Right lobe of liver (tissue), 6 donors: ENCODE results near the gene USP48. TPM values are rescaled to one million over a fixed set of nuclear protein-coding genes. Genes with fewer than 3 reads are reported as not detected.
A peak's percentile ranks its signal among the peaks of the same experiment; 100 is the strongest.
"Not testable (repeated sequence)": the region's sequence is repeated elsewhere in the genome, so short reads cannot be mapped to it uniquely, and the experiment has no call there.

ENCODE experiments used
- ATAC-seq, 4 donors: fragments of 200-7000 bp; cut with Tn5 transposase; one replicate each; pipeline ENCODE4 v1.9.1; 2020; ENCODE audit warnings: mild to moderate bottlenecking in 4 of 4, moderate library complexity in 4 of 4
- DNase-seq, 3 donors: peaks; one replicate each; pipeline ENCODE4 v3.0.0-alpha.2; 2020
- H3K27ac ChIP-seq, 3 donors: fragments of 200-600 bp; one replicate each; pipeline ENCODE4 v1.8.0; 2022
- H3K27me3 ChIP-seq, 2 donors: fragments of 200-600 bp; one replicate each; pipeline ENCODE4 v1.8.0; 2022
- H3K36me3 ChIP-seq, 4 donors: fragments of 200-600 bp; sonication (generic) in 1 of 4; one replicate each; pipeline versions ENCODE4 v1.5.1 to v1.8.0; 2017 to 2022; ENCODE audit warnings: control low read depth in 1 of 4
- H3K4me1 ChIP-seq, 4 donors: fragments of 200-600 bp; sonication (generic) in 1 of 4; one replicate each; pipeline versions ENCODE4 v1.5.1 to v1.8.0; 2017 to 2022; ENCODE audit warnings: control low read depth in 1 of 4
- H3K4me3 ChIP-seq, 3 donors: fragments of 200-600 bp; one replicate each; pipeline ENCODE4 v1.8.0; 2022
- H3K9me3 ChIP-seq, 4 donors: fragments of 200-600 bp; sonication (generic) in 1 of 4; one replicate each; pipeline versions ENCODE4 v1.5.1 to v1.8.0; 2017 to 2022; ENCODE audit warnings: control low read depth in 1 of 4
- CTCF ChIP-seq, 4 donors: fragments of 200-600 bp in 3 of 4; fragments of 450-650 bp in 1 of 4; IDR thresholded peaks; one replicate each; pipeline versions ENCODE4 v1.5.1 to v1.8.0; 2016 to 2022; ENCODE audit warnings: antibody characterized with exemption in 4 of 4, mild to moderate bottlenecking in 2 of 4
- POLR2A ChIP-seq: fragments of 450-650 bp; IDR thresholded peaks from one replicate; pipeline ENCODE4 v1.6.1; 2017; ENCODE audit warnings: antibody characterized with exemption, mild to moderate bottlenecking
- WGBS: methylation state at CpG from one replicate; pipeline ENCODE4 v1.1.6; 2018; ENCODE audit warnings: low coverage, low lambda C conversion rate; ENCODE audit not compliant: insufficient coverage; ENCODE audit errors: missing lambda C conversion rate; 5-methylcytosine and 5-hydroxymethylcytosine counted together
- intact Hi-C, 2 donors: fragments of 100-400 bp; cut with DNase I; formaldehyde crosslinking; loops; one replicate each; pipeline versions ENCODE4 v1.11.2 to v1.14.1; 2022
- total RNA-seq, 6 experiments: library from RNA; depleted of rRNA in 2 of 6; stranded (reverse); fragments of >200 nt in 2 of 6; fragmentation: NEBNext Ultra II Directional in 3 of 6; extraction: Animal tissue kit (Norgen Biotek cat#: 25700) in 3 of 6; gene quantifications; one replicate each; pipeline versions ENCODE4 v1.1.0 to v1.2.4, GENCODE V29; 2016 to 2023
- donor health status: DM: no; HTN: yes; CAD: no.
- donor health status: DM: no; HTN: no; CAD: no.
- donor health status: DM: no; HTN: no; CAD: no.
- donor health status: DM: no; HTN: yes; CAD: no.
- donor health status: DM: no; HTN: yes; CAD: no.

The USP48 gene
- total RNA-seq, 6 experiments from 2014 or later = 21.3 to 24.5 (median 22.8) TPM

GRCh38 chr1:21775985-21776562 lies 6.9 kb downstream of the USP48 start:
- Histone ChIP-seq H3K27me3 (no peaks in the 10 kb centered on the region), H3K9me3 (no peaks in the 10 kb centered on the region), H3K27ac (no peak overlapping the region), H3K4me1 (peaks cover 0 to 22% (median 6%) of the 10 kb centered on the region in 4 donors), H3K36me3 (no peaks in the 10 kb centered on the region), H3K4me3 (no peak overlapping the region)
- intact Hi-C loops = no loop called here
- TF ChIP-seq CTCF (IDR thresholded peaks at IDR 0.05) (no peak), POLR2A (no peak)
- ATAC-seq (no peak), DNase-seq (no peak)

GRCh38 chr1:21775550-21775914 lies 7.4 kb downstream of the USP48 start:
- Histone ChIP-seq H3K27me3 (no peaks in the 10 kb centered on the region), H3K36me3 (no peaks in the 10 kb centered on the region), H3K4me1 (peaks cover 0 to 18% (median 5%) of the 10 kb centered on the region in 4 donors), H3K27ac (no peak overlapping the region), H3K4me3 (no peak overlapping the region), H3K9me3 (no peaks in the 10 kb centered on the region)
- intact Hi-C loops = no loop called here
- DNase-seq (no peak), ATAC-seq (no peak)
- 33% methylated on average over 2 of the region's 2 CpGs for WGBS
- TF ChIP-seq POLR2A (no peak), CTCF (IDR thresholded peaks at IDR 0.05) (no peak)

GRCh38 chr1:21774835-21775549 lies 8.0 kb downstream of the USP48 start:
- ATAC-seq = no peak
- intact Hi-C loops = no loop called here
- Histone ChIP-seq H3K9me3 (no peaks in the 10 kb centered on the region), H3K36me3 (no peaks in the 10 kb centered on the region), H3K27ac (no peak overlapping the region), H3K27me3 (no peaks in the 10 kb centered on the region), H3K4me1 (peaks cover 0 to 12% (median 5%) of the 10 kb centered on the region in 4 donors), H3K4me3 (no peak overlapping the region)
- WGBS = 88% methylated on average over 3 of the region's 15 CpGs
- no peak for DNase-seq
- no peak for TF ChIP-seq POLR2A
- TF ChIP-seq CTCF (IDR thresholded peaks at IDR 0.05) = no peak

- WGBS = 58% methylated on average over 3 of the region's 3 CpGs
- Histone ChIP-seq H3K9me3 (no peaks in the 10 kb centered on the region), H3K27me3 (no peaks in the 10 kb centered on the region), H3K36me3 (no peaks in the 10 kb centered on the region), H3K27ac (no peak overlapping the region), H3K4me3 (no peak overlapping the region), H3K4me1 (peaks cover 0 to 8% (median 2%) of the 10 kb centered on the region in 4 donors)
- ATAC-seq (peak in 2 of 4 donors; percentile 13 to 20), DNase-seq (no peak)
- intact Hi-C loops = no loop called here
- TF ChIP-seq CTCF (IDR thresholded peaks at IDR 0.05) (no peak), POLR2A (no peak)
Measured at GRCh38 chr1:21773585-21773984, 9.4 kb downstream of the USP48 start.

GRCh38 chr1:21771672-21772071 lies 11.3 kb downstream of the USP48 start:
- H3K27me3 ChIP-seq, intact Hi-C loops: not testable (repeated sequence)
- WGBS = 83% methylated on average over 7 of the region's 10 CpGs

GRCh38 chr1:21770602-21771001 lies 12.3 kb downstream of the USP48 start:
- H3K9me3 ChIP-seq, H3K27ac ChIP-seq, H3K4me1 ChIP-seq, intact Hi-C loops, ATAC-seq, H3K36me3 ChIP-seq, DNase-seq, H3K27me3 ChIP-seq, H3K4me3 ChIP-seq: not testable (repeated sequence)
- WGBS = 100% methylated on average over 9 of the region's 9 CpGs

More at GRCh38 chr1:21771672-21772071, 11.3 kb downstream of the USP48 start:
- not testable (repeated sequence) for H3K36me3 ChIP-seq, DNase-seq, H3K27ac ChIP-seq, H3K4me3 ChIP-seq, H3K4me1 ChIP-seq, ATAC-seq, H3K9me3 ChIP-seq
